GM23338 (cell line): Measurements from ENCODE around the gene KDM4C. TPM values are rescaled to one million over a fixed set of nuclear protein-coding genes. Genes with fewer than 3 reads are reported as not detected.

Experiments
- ATAC-seq: fragments of 200-7000 bp; cut with Tn5 transposase; 3 replicates; pipeline ENCODE4 v1.9.1; 2020
- DNase-seq: peaks from one replicate; pipeline ENCODE4 v3.0.0-alpha.2; 2015; ENCODE audit warnings: low spot score
- H2AFZ ChIP-seq: fragments of 200-600 bp; sonication (generic); 2 replicates; pipeline ENCODE4 v1.8.0; 2016; ENCODE audit warnings: antibody characterized with exemption, mild to moderate bottlenecking, moderate library complexity
- H3F3A ChIP-seq: fragments of 200-600 bp; sonication (generic); replicated peaks from 2 replicates; pipeline ENCODE4 v1.8.0; 2017; ENCODE audit warnings: antibody characterized with exemption, mixed run types, low read depth
- H3K27ac ChIP-seq: fragments of 200-600 bp; sonication (generic); 2 replicates; pipeline ENCODE4 v1.6.1; 2016; ENCODE audit warnings: low read depth
- H3K27me3 ChIP-seq: fragments of 200-600 bp; sonication (generic); 2 replicates; pipeline ENCODE4 v1.8.0; 2016; ENCODE audit warnings: mild to moderate bottlenecking, mixed run types, moderate library complexity; ENCODE audit not compliant: insufficient read depth
- H3K36me3 ChIP-seq: fragments of 200-600 bp; sonication (generic); 2 replicates; pipeline ENCODE4 v1.8.0; 2016; ENCODE audit warnings: mild to moderate bottlenecking; ENCODE audit not compliant: insufficient read depth
- H3K4me1 ChIP-seq: fragments of 200-600 bp; sonication (generic); 2 replicates; pipeline ENCODE4 v1.8.0; 2016; ENCODE audit warnings: mild to moderate bottlenecking, moderate library complexity; ENCODE audit not compliant: insufficient read depth
- H3K4me2 ChIP-seq: fragments of 200-600 bp; sonication (generic); 2 replicates; pipeline ENCODE4 v1.7.1; 2017; ENCODE audit warnings: mixed run types
- H3K4me3 ChIP-seq: fragments of 200-600 bp; sonication (generic); 2 replicates; pipeline ENCODE4 v1.6.1; 2016; ENCODE audit warnings: mixed run types
- H3K79me2 ChIP-seq: fragments of 200-600 bp; sonication (generic); replicated peaks from 2 replicates; pipeline ENCODE4 v1.8.0; 2017; ENCODE audit warnings: mild to moderate bottlenecking; ENCODE audit not compliant: insufficient read depth
- H3K9me2 ChIP-seq: fragments of 200-600 bp; sonication (generic); 2 replicates; pipeline ENCODE4 v1.8.0; 2017; ENCODE audit not compliant: insufficient read depth
- H4K20me1 ChIP-seq: fragments of 200-600 bp; sonication (generic); replicated peaks from 2 replicates; pipeline ENCODE4 v1.8.0; 2017; ENCODE audit warnings: mild to moderate bottlenecking; ENCODE audit not compliant: insufficient read depth
- H3K27ac Mint-ChIP-seq: 2 replicates; pipeline ENCODE4 v1.8.0; 2020; ENCODE audit warnings: inconsistent platforms, mild to moderate bottlenecking, moderate library complexity, mixed read lengths
- H3K27me3 Mint-ChIP-seq: 3 replicates; pipeline ENCODE4 v1.8.0; 2022; ENCODE audit warnings: low read depth, mild to moderate bottlenecking, moderate library complexity, mixed read lengths, inconsistent platforms; ENCODE audit not compliant: insufficient read depth, poor library complexity
- H3K36me3 Mint-ChIP-seq: 3 replicates; pipeline ENCODE4 v1.8.0; 2021; ENCODE audit warnings: low read depth, mild to moderate bottlenecking, inconsistent platforms, moderate library complexity, mixed read lengths
- H3K4me1 Mint-ChIP-seq: 3 replicates; pipeline ENCODE4 v1.8.0; 2020; ENCODE audit warnings: mild to moderate bottlenecking, inconsistent platforms, mixed read lengths
- H3K4me3 Mint-ChIP-seq: 3 replicates; pipeline ENCODE4 v1.8.0; 2021; ENCODE audit warnings: moderate library complexity, mild to moderate bottlenecking, inconsistent platforms, mixed read lengths
- H3K9me3 Mint-ChIP-seq: 3 replicates; pipeline ENCODE4 v1.8.0; 2020; ENCODE audit warnings: moderate library complexity, mild to moderate bottlenecking, inconsistent platforms, mixed read lengths
- CREB1 ChIP-seq: fragments of 250-450 bp; sonication (Bioruptor Pico); IDR thresholded peaks from 2 replicates; pipeline ENCODE4 v1.5.0; 2020; ENCODE audit warnings: low read depth, mild to moderate bottlenecking, moderate library complexity
- CTCF ChIP-seq, 2 experiments: fragments of 200-600 bp in 1 of 2; sonication (generic) in 1 of 2; conservative IDR thresholded peaks; 2 replicates each; pipeline versions ENCODE4 v1.5.1 to v1.6.1; 2016 to 2017; ENCODE audit warnings: antibody characterized with exemption in 2 of 2, low read depth in 2 of 2, mild to moderate bottlenecking in 2 of 2, moderate library complexity in 1 of 2
- ETS1 ChIP-seq: IDR thresholded peaks from 2 replicates; pipeline ENCODE4 v1.6.1; 2016; ENCODE audit warnings: antibody characterized with exemption
- EZH2 ChIP-seq: fragments of 200-600 bp; sonication (generic); IDR thresholded peaks from one replicate; pipeline ENCODE4 v1.8.0; 2017; ENCODE audit warnings: antibody characterized with exemption, mild to moderate bottlenecking, low read depth; ENCODE audit not compliant: unreplicated experiment
- EZH2phosphoT487 ChIP-seq: fragments of 200-600 bp; sonication (generic); IDR thresholded peaks from one replicate; pipeline ENCODE4 v1.8.1; 2018; ENCODE audit warnings: antibody characterized with exemption; ENCODE audit not compliant: unreplicated experiment
- JUNB ChIP-seq: IDR thresholded peaks from one replicate; pipeline ENCODE4 v1.6.1; 2016; ENCODE audit warnings: antibody characterized with exemption; ENCODE audit not compliant: unreplicated experiment
- NANOG ChIP-seq: IDR thresholded peaks from 2 replicates; pipeline ENCODE4 v1.6.1; 2016; ENCODE audit warnings: antibody characterized with exemption, borderline replicate concordance
- POLR2AphosphoS5 ChIP-seq: IDR thresholded peaks from 2 replicates; pipeline ENCODE4 v1.6.1; 2016; ENCODE audit warnings: antibody characterized with exemption, low read depth
- REST ChIP-seq: IDR thresholded peaks from one replicate; pipeline ENCODE4 v1.6.1; 2018; ENCODE audit warnings: antibody characterized with exemption; ENCODE audit not compliant: unreplicated experiment
- STAT1 ChIP-seq: IDR thresholded peaks from one replicate; pipeline ENCODE4 v1.6.1; 2016; ENCODE audit warnings: antibody characterized with exemption; ENCODE audit not compliant: unreplicated experiment
- ZNF114 ChIP-seq: fragments of 250-450 bp; sonication (Bioruptor Pico); IDR thresholded peaks from 2 replicates; pipeline ENCODE4 v1.5.0; 2020; ENCODE audit warnings: mild to moderate bottlenecking, moderate library complexity
- ZNF331 ChIP-seq: fragments of 250-450 bp; sonication (Bioruptor Pico); IDR thresholded peaks from 2 replicates; pipeline ENCODE4 v1.5.0; 2020; ENCODE audit warnings: low read depth, mild to moderate bottlenecking, moderate library complexity
- ZNF462 ChIP-seq: fragments of 250-450 bp; sonication (Bioruptor Pico); IDR thresholded peaks from 2 replicates; pipeline ENCODE4 v1.5.0; 2020; ENCODE audit warnings: mild to moderate bottlenecking, moderate library complexity
- polyA plus RNA-seq: library from polyadenylated mRNA; unstranded; fragments of >200 nt; fragmentation: Nextera tagmentation; extraction: Ambion mirVana; gene quantifications from 2 replicates; pipeline ENCODE4 v1.2.1, GENCODE V29; 2016
- total RNA-seq: library from RNA; depleted of rRNA; stranded (reverse); fragments of >200 nt; shearing (Covaris generic); gene quantifications from 2 replicates; pipeline ENCODE4 v1.2.3, GENCODE V29; 2014

Gene KDM4C
- total and polyA plus RNA-seq, 2 experiments from 2014 or later: 12.0 to 43.8 TPM

- DNase-seq (no peak), ATAC-seq (no peak)
- Histone ChIP-seq H3K27ac (no peak overlapping the region), H3K36me3 (no peaks in the 10 kb centered on the region), H2AFZ (no peak overlapping the region), H4K20me1 (no peaks in the 10 kb centered on the region), H3K4me1 (0 out of 2 replicates have a peak, but pooled peaks cover 2% of the 10 kb centered on the region), H3K27me3 (no peaks in the 10 kb centered on the region), H3K4me3 (no peak overlapping the region), H3K9me2 (no peaks in the 10 kb centered on the region), H3K79me2 (no peaks in the 10 kb centered on the region), H3F3A (no peaks in the 10 kb centered on the region), H3K4me2 (no peak overlapping the region)
- TF ChIP-seq EZH2 (no peak), NANOG (no peak), EZH2phosphoT487 (no peak), CREB1 (CRISPR knock-in tag) (no peak), CTCF (conservative IDR thresholded peaks at IDR 0.05; ENCODE audit: low read depth in 2 of 2) (no peak), ZNF114 (CRISPR knock-in tag) (no peak), ETS1 (no peak), STAT1 (no peak), JUNB (no peak), REST (no peak), POLR2AphosphoS5 (no peak), ZNF462 (no peak), ZNF331 (CRISPR knock-in tag) (no peak)
- Mint-ChIP-seq H3K9me3 (peaks cover 3% of the 10 kb centered on the region; the same call in 2 of the 3 replicates), H3K4me1 (peaks cover 6% of the 10 kb centered on the region), H3K27me3 (peaks cover 4% of the 10 kb centered on the region), H3K27ac (peak overlapping the region; percentile 4; the same call in 1 of the 2 replicates), H3K36me3 (peaks cover 3% of the 10 kb centered on the region; the same call in 2 of the 3 replicates), H3K4me3 (no peak overlapping the region)
Observed at GRCh38 chr9:6941501-6941900, 183.7 kb downstream of the KDM4C start.
